ENCODE data around the gene CFAP97.
A peak's percentile ranks its signal among the peaks of the same experiment; 100 is the strongest.

The CFAP97 gene

DNA sequence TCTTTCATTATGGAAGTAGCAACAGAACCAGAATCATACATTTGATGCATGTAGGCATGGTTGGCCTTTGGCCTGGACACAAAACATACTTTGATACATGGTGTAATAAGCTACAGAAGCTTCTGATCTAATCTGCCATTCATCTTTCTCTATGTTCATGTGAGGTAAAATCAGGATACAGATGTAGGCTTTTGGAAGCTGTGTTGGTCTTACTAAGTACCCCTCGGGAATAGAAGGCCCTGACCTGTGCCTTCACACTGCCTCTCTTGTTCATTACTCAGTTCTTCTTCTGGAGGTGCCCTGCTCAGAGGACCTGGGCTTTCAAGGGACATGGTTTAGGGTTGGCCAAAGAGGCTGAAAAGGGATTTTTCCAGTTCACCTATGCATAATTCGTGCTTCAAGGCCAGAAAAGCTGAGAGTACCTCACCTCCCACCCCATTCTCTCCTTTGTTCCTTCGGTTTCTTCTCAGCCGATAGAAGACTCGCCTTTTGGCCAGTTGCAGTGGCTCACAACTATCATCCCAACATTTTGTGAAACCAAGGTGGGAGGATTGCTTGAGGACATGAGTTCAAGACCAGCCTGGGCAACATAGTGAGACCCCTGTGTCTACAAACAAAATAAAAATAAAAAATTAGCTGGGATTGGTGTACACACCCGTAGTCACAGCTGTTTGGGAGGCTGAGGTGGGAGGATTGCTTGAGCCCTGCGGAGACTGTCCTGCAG is 31.5 kb upstream of the CFAP97 start:
- H3K36me3 Mint-ChIP-seq = peaks cover 2% of the 10 kb centered on the region
- H3K9me3 Mint-ChIP-seq = no peaks in the 10 kb centered on the region
- H3K4me1 Mint-ChIP-seq = peaks cover 26% of the 10 kb centered on the region
- H3K4me3 Mint-ChIP-seq = no peak overlapping the region
- peak overlapping the region; percentile 62 for H3K27ac Mint-ChIP-seq
- ATAC-seq (ENCODE audit: low read depth) = no peak
- DNase-seq (ENCODE audit: low spot score in 2 of 2) = no peak
- no peaks in the 10 kb centered on the region for H3K27me3 Mint-ChIP-seq

DNA sequence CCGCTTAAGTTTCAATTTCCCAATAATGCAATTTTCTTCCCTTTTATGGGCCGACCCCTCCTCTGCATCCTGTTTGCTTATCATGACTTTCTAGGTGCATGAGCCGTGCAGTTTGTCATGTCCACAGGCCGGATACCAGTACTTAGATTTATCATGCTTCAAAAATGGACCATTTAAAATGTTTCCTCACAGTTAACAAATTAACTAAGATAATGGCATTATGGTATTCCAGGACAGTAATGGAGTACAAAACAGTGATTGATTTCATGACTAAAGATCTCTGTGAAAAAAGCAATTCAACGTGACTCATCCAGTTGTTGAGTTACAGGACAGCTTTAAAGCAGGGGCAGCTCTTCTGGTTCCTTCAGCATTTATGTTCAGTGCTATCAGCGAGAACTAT is 28.6 kb upstream of the CFAP97 start:
- Mint-ChIP-seq H3K9me3 (no peaks in the 10 kb centered on the region), H3K4me1 (peaks cover 19% of the 10 kb centered on the region), H3K27ac (no peak overlapping the region), H3K27me3 (no peaks in the 10 kb centered on the region), H3K4me3 (no peak overlapping the region), H3K36me3 (peaks cover 2% of the 10 kb centered on the region)
- DNase-seq (ENCODE audit: low spot score in 2 of 2) (no peak), ATAC-seq (ENCODE audit: low read depth) (no peak)

DNA sequence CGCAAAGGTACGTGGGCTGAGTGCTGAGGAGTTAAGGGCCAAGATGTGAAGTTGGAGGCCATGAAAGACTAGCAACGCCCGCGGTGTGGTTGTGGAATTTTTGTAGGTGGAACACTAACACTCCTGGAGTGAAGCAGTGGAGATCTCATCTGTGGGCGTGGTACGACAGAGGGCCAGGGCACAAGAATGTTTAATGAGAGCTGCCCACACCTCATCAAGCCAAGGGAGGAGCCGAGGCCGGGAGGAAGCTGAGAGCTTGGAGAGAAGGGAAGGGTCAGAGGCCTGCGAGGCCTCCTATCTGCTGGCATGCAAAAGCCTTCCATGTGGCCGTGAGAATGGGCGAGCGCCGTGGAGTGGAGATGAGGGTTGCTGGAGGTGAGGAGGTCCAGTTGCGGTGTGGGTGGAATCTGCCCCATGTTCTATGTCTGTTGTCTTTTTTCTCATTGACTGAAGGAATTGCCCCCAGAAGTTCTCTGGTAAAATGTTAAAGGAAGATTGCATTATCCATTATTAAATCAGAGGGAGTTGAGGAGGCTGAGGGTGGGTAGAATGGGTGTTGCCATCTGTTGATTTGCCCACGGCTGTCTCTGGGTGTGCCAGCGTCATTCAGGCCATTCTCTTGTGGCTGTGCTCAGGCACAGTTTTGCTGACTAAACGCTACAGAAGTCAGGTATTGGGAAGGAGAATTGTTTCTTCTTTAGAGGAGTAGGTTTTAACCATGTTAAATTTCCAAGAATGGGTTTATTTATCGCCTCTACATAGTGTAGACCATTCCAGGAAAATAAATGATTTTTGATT is 25.4 kb upstream of the CFAP97 start:
- Mint-ChIP-seq H3K27ac (no peak overlapping the region), H3K4me1 (peaks cover 17% of the 10 kb centered on the region), H3K9me3 (no peaks in the 10 kb centered on the region), H3K27me3 (no peaks in the 10 kb centered on the region), H3K36me3 (peaks cover 2% of the 10 kb centered on the region), H3K4me3 (no peak overlapping the region)
- ATAC-seq (ENCODE audit: low read depth) (no peak), DNase-seq (ENCODE audit: low spot score in 2 of 2) (peak in 1 of 2 donors; percentile 3)

DNA sequence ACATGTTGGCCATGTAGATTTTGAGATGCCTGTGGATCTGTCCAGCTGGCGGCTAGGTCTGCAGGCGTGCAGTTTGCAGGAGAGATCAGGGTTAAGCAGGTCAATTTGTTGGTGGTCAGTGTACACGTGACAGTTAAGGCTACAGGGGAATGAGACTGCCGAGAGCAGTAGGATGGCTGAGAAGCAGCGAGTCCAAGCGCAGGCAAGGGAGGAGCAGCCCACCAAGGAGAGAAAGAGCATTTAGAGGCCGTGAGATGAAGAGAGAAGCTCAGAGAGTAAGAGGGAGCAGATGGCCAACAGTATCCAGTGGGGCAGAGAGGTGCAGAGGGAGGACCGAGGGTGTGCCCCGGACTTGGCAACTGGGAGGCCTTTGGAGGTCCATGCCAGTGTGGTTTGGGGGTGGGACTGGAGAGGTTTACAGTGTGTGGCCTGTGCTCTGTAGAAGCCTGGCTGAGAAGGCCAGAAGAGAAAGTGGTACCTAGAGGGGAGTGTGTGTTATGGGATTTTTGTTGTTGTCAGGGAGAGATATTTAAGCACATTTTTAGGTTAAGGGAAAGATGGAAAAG is 24.0 kb upstream of the CFAP97 start:
- DNase-seq (ENCODE audit: low spot score in 2 of 2) (no peak), ATAC-seq (ENCODE audit: low read depth) (no peak)
- no peak overlapping the region for H3K4me3 Mint-ChIP-seq
- H3K9me3 Mint-ChIP-seq = no peaks in the 10 kb centered on the region
- H3K27me3 Mint-ChIP-seq = no peaks in the 10 kb centered on the region
- H3K36me3 Mint-ChIP-seq = peaks cover 2% of the 10 kb centered on the region
- H3K27ac Mint-ChIP-seq = no peak overlapping the region
- H3K4me1 Mint-ChIP-seq = peaks cover 17% of the 10 kb centered on the region

DNA sequence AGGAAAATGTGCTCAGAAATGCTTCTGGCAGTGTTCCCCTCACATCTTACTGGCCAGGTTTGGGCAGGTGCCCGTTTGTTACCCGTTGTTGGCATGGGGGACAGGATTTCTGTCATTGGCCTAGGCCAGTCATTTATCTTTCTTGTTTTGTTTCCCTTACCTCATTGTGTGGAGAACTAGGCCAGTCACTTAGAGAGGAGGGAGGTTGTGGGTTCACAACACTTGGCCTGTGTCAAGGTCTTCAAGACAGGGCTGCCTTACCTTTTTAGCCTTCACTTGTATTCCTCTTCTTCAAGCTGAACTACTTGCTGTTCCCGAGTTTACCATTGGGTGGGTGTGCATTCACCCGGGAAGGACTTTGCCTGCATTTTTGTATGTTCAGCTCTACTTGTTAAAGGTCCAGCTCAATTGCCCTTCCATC is 23.3 kb upstream of the CFAP97 start:
- no peak overlapping the region for H3K27ac Mint-ChIP-seq
- no peaks in the 10 kb centered on the region for H3K27me3 Mint-ChIP-seq
- H3K4me1 Mint-ChIP-seq = peaks cover 15% of the 10 kb centered on the region
- DNase-seq (ENCODE audit: low spot score in 2 of 2) (no peak), ATAC-seq (ENCODE audit: low read depth) (no peak)
- H3K9me3 Mint-ChIP-seq = no peaks in the 10 kb centered on the region
- H3K36me3 Mint-ChIP-seq = peaks cover 4% of the 10 kb centered on the region
- no peak overlapping the region for H3K4me3 Mint-ChIP-seq

DNA sequence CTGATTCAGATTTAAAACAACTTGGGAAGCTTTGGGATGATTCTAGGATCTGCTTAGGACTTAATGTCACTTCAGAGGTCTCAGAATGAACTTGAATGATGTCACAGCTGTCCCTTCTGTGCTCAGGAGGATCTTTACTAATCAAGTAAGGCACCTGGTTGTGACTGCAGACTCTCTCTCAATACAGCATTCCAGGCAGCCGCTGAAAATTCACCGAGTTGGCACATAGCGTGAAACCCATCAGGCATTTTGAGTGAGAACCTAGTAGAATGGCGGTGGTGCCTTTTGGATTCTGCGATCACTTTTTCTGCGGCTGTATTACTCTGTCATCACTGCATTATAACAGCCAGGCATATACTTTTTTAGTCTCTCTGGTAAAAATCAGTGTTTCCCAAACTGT is 22.1 kb upstream of the CFAP97 start:
- no peaks in the 10 kb centered on the region for H3K27me3 Mint-ChIP-seq
- H3K9me3 Mint-ChIP-seq = no peaks in the 10 kb centered on the region
- no peak for DNase-seq (ENCODE audit: low spot score in 2 of 2)
- ATAC-seq (ENCODE audit: low read depth) = no peak
- no peak overlapping the region for H3K4me3 Mint-ChIP-seq
- H3K4me1 Mint-ChIP-seq = peaks cover 18% of the 10 kb centered on the region
- H3K36me3 Mint-ChIP-seq = peaks cover 7% of the 10 kb centered on the region
- H3K27ac Mint-ChIP-seq = no peak overlapping the region

DNA sequence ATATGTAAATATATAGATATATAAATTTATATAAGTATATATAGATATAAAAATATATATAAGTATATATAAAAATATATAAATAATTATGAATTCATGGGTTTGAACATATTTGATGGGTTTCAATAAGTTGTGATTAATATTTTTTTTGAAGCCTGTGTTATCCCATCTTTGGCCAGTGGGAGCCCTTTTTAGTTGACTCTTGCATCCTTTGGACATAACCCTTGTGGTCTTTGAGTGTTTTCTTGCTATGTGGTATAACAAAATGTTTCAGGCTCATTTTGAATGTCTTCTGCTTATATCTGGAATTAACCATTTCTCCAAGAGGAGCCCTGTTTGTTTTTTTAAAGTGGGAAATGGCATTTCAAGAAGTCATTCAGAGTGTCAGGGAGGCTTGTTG is 20.8 kb upstream of the CFAP97 start:
- Mint-ChIP-seq H3K9me3 (no peaks in the 10 kb centered on the region), H3K27ac (no peak overlapping the region), H3K4me3 (no peak overlapping the region), H3K27me3 (no peaks in the 10 kb centered on the region), H3K4me1 (peaks cover 23% of the 10 kb centered on the region), H3K36me3 (peaks cover 7% of the 10 kb centered on the region)
- DNase-seq (ENCODE audit: low spot score in 2 of 2) = no peak
- ATAC-seq (ENCODE audit: low read depth) = no peak

DNA sequence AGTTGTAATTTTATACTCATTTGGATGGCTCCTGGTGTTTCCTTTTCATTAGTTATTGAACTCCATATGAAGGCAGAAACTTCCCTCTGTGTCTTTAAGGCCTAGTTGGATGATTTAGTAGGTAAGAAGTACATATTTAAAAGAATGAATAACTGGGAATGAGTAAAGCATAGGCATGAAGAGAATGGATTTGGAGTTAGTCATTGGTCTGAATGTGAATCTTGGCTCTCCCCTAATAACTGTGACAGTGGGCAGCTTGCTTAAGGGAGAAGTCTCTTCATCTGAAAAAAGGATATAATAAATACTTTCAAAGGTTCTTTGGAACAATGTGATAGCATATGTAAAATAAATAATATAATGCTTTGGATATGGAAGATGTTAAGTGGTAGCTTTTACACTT is 18.8 kb upstream of the CFAP97 start:
- DNase-seq (ENCODE audit: low spot score in 2 of 2) (no peak), ATAC-seq (ENCODE audit: low read depth) (no peak)
- Mint-ChIP-seq H3K36me3 (peaks cover 7% of the 10 kb centered on the region), H3K9me3 (no peaks in the 10 kb centered on the region), H3K4me1 (peaks cover 34% of the 10 kb centered on the region), H3K27me3 (no peaks in the 10 kb centered on the region), H3K4me3 (no peak overlapping the region), H3K27ac (no peak overlapping the region)

DNA sequence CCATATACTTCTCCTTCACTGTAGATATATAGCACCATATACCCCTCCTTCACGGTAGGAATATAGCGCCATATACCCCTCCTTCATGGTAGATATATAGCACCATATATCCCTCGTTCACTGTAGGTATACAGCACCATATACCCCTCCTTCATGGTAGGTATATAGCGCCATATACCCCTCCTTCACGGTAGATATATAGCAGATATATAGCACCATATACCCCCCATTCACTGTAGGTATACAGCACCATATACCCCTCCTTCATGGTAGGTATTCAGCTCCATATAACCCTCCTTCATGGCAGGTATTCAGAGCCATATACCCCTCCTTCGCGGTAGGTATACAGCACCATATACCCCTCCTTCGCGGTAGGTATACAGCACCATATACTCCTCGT is 18.1 kb upstream of the CFAP97 start:
- H3K27ac Mint-ChIP-seq = peak overlapping the region; percentile 0
- H3K36me3 Mint-ChIP-seq = peaks cover 7% of the 10 kb centered on the region
- no peaks in the 10 kb centered on the region for H3K9me3 Mint-ChIP-seq
- H3K27me3 Mint-ChIP-seq = no peaks in the 10 kb centered on the region
- DNase-seq (ENCODE audit: low spot score in 2 of 2) = no peak
- H3K4me1 Mint-ChIP-seq = peaks cover 39% of the 10 kb centered on the region
- ATAC-seq (ENCODE audit: low read depth) = no peak
- peak overlapping the region; percentile 25 for H3K4me3 Mint-ChIP-seq

DNA sequence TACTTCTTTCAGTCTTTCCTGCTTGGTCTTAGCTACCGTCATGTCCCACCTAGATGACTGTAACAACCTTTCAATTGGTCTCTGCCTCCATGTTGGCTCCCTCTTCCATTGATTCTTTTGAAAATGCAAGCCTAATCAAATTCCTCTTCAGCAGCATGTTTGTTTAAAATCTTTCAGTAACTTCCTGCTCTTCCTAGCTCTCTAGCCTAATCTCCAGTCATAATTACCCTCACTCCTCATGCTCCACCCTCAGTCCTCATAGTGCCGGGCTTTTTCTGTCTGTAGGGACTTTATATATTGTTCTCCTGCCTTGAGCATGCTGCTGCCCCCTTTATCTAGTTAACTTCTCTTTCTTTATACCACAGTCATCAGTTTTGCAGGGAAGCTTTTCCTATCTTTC is 17.7 kb upstream of the CFAP97 start:
- peak overlapping the region; percentile 25 for H3K4me3 Mint-ChIP-seq
- no peak for ATAC-seq (ENCODE audit: low read depth)
- H3K4me1 Mint-ChIP-seq = peaks cover 41% of the 10 kb centered on the region
- H3K36me3 Mint-ChIP-seq = peaks cover 7% of the 10 kb centered on the region
- no peaks in the 10 kb centered on the region for H3K9me3 Mint-ChIP-seq
- DNase-seq (ENCODE audit: low spot score in 2 of 2) = no peak
- no peaks in the 10 kb centered on the region for H3K27me3 Mint-ChIP-seq
- peak overlapping the region; percentile 0 for H3K27ac Mint-ChIP-seq

DNA sequence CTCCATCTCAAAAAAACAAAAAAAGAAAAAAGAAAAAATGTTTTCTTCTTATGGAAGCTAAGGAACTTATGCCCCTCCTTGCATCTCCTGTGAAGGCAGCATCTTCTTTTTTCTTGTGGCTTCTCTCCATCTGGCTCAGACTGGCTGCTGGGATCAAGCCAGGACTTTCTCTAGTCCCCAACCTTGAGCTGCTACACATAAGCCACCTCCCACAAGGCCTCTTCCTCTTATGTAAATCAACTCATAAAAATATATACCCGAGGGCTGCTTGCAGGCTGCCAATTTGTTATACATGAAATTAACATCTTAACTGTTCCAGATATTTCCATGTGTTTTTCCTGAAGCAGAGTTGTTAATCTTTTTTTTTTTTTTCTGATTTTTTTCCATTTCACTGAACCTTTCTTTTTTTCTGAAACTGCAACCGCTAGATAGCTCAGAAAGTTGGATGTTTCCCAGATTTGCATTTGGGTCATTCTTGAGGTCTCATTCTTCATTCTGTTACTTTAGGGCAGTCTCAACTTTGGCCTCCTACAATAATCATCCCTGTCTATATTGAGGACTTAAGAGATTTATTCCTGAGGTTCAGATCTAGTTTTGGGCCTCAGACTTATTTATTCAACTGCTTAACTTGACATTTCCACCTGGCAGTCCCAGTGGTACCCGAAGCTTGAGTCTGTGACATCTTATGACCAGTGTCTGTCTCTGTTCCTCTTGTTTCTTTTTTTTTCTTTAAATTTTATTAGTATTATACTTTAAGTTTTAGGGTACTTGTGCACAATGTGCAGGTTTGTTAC is 15.9 kb upstream of the CFAP97 start:
- no peaks in the 10 kb centered on the region for H3K9me3 Mint-ChIP-seq
- H3K36me3 Mint-ChIP-seq = peaks cover 7% of the 10 kb centered on the region
- peak overlapping the region; percentile 72 for H3K27ac Mint-ChIP-seq
- no peaks in the 10 kb centered on the region for H3K27me3 Mint-ChIP-seq
- DNase-seq (ENCODE audit: low spot score in 2 of 2) (no peak), ATAC-seq (ENCODE audit: low read depth) (peak; percentile 89)
- H3K4me1 Mint-ChIP-seq = peaks cover 43% of the 10 kb centered on the region
- H3K4me3 Mint-ChIP-seq = peak overlapping the region; percentile 78

DNA sequence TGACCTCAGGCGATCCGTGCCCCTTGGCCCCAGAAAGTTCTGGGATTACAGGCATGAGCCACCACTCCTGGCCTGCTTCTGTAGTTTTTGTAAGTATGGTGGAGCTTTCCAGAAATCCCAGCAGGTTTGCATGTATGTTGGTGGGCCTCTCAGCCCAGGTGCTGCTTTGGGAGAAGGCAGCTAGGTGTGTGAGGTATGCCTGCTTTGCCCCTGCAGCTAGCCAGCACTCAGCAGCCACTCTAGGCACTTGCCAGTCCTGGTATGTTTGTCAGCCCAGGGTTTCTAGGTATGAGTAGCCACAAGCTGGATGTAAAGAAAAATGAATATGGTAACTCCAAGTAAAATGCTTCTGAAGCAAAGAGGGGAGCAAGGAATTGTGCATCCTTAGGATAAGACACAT is 14.5 kb upstream of the CFAP97 start:
- no peaks in the 10 kb centered on the region for H3K27me3 Mint-ChIP-seq
- no peak overlapping the region for H3K4me3 Mint-ChIP-seq

DNA sequence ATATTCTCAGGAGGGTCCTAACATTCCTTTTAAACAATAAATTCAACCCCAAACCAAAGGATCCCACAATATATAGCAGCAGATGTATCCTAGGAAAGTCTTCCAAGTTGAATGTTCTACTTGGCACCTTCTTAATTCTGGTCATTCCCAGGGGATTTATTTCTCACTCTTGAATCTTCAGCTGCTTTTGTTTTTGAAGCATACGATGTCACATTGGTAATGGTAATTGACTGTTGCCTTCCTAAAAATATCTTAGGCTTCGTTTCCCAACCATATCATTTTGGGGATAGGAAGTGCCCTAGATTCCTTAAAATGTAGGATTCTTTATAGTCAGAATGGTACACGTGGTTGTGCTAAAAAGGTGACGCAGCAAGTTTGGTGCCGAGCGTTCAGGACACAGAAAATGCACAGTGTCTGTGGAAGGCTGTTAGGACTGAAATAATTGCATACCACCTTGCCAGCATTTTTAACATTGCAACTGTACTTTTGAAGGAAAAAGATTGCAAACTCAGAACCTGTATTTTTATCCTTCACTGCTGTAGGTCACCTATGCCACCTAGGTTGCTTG is 13.7 kb upstream of the CFAP97 start:
- Mint-ChIP-seq H3K9me3 (no peaks in the 10 kb centered on the region), H3K27ac (no peak overlapping the region), H3K36me3 (peaks cover 7% of the 10 kb centered on the region), H3K4me1 (peaks cover 56% of the 10 kb centered on the region), H3K4me3 (no peak overlapping the region), H3K27me3 (no peaks in the 10 kb centered on the region)
- no peak for DNase-seq (ENCODE audit: low spot score in 2 of 2)
- no peak for ATAC-seq (ENCODE audit: low read depth)

More for the DNA sequence above, 14.5 kb upstream of the CFAP97 start:
- no peak overlapping the region for H3K27ac Mint-ChIP-seq
- no peaks in the 10 kb centered on the region for H3K9me3 Mint-ChIP-seq
- peaks cover 50% of the 10 kb centered on the region for H3K4me1 Mint-ChIP-seq
- no peak for DNase-seq (ENCODE audit: low spot score in 2 of 2)
- no peak for ATAC-seq (ENCODE audit: low read depth)
- peaks cover 7% of the 10 kb centered on the region for H3K36me3 Mint-ChIP-seq

Data from memory B cell (primary cell).